HepG2 (cell line): ENCODE results near the gene NOA1. TPM values are rescaled to one million over a fixed set of nuclear protein-coding genes. Genes with fewer than 3 reads are reported as not detected.

Experiments used
- AHDC1 ChIP-seq: sonication (generic); formaldehyde crosslinking; IDR thresholded peaks from 2 replicates; pipeline ENCODE4 v1.5.1; 2020; ENCODE audit warnings: mild to moderate bottlenecking, missing genetic modification reagents, borderline replicate concordance
- HMGXB3 ChIP-seq: sonication (generic); formaldehyde crosslinking; IDR thresholded peaks from 2 replicates; pipeline ENCODE4 v1.4.0; 2020; ENCODE audit warnings: missing genetic modification reagents, borderline replicate concordance
- PBX3 ChIP-seq: sonication (generic); formaldehyde crosslinking; IDR thresholded peaks from 2 replicates; pipeline ENCODE4 v1.8.1; 2023; ENCODE audit warnings: missing genetic modification reagents, inconsistent platforms, borderline replicate concordance
- ZBTB10 ChIP-seq: sonication (generic); formaldehyde crosslinking; IDR thresholded peaks from 2 replicates; pipeline ENCODE4 v1.4.0; 2020; ENCODE audit warnings: missing genetic modification reagents, borderline replicate concordance
- ZFP36L2 ChIP-seq: sonication (generic); formaldehyde crosslinking; IDR thresholded peaks from 2 replicates; pipeline ENCODE4 v1.4.0; 2020; ENCODE audit warnings: missing genetic modification reagents
- ZNF343 ChIP-seq: sonication (generic); formaldehyde crosslinking; IDR thresholded peaks from 2 replicates; pipeline ENCODE4 v1.4.0; 2020; ENCODE audit warnings: mild to moderate bottlenecking, missing genetic modification reagents
- ZNF512 ChIP-seq: sonication (generic); formaldehyde crosslinking; IDR thresholded peaks from 2 replicates; pipeline ENCODE4 v1.4.0; 2020; ENCODE audit warnings: mild to moderate bottlenecking, missing genetic modification reagents
- ZNF574 ChIP-seq: sonication (generic); formaldehyde crosslinking; IDR thresholded peaks from 2 replicates; pipeline ENCODE4 v1.4.0; 2020; ENCODE audit warnings: missing genetic modification reagents
- ZSCAN29 ChIP-seq: sonication (generic); formaldehyde crosslinking; conservative IDR thresholded peaks from 2 replicates; pipeline ENCODE4 v1.4.0; 2020; ENCODE audit warnings: mild to moderate bottlenecking, missing genetic modification reagents
- polyA plus RNA-seq, 8 experiments: library from polyadenylated mRNA; depleted of rRNA in 3 of 8; stranded (reverse) in 7 of 8; unstranded in 1 of 8; fragments of >200 nt; fragmentation: Illumina TruSeq in 4 of 8; extraction: Trizol in 4 of 8; gene quantifications; 2 replicates each; pipeline versions ENCODE4 v1.2.1 to v1.2.3, GENCODE V29; 2011 to 2016; ENCODE audit warnings: low read depth in 4 of 8, missing spikeins in 1 of 8, mixed read lengths in 1 of 8; ENCODE audit not compliant: insufficient read depth in 1 of 8
- total RNA-seq, 5 experiments: library from RNA; depleted of rRNA; stranded (reverse); fragments of >200 nt; fragmentation: Illumina TruSeq; extraction: Trizol; gene quantifications; 2 replicates each; pipeline ENCODE4 v1.2.3, GENCODE V29; 2016; ENCODE audit warnings: low read depth in 1 of 5

The NOA1 gene
- total and polyA plus RNA-seq, 2 of the 13 experiments (the other 11 are each of a cell fraction or from before 2014, with no cell fraction given): 17.3 to 19.0 TPM

- no peak for TF ChIP-seq ZBTB10 (CRISPR knock-in tag)
- no peak for TF ChIP-seq AHDC1 (CRISPR knock-in tag)
- TF ChIP-seq HMGXB3 (CRISPR knock-in tag): no peak
- TF ChIP-seq ZNF512 (CRISPR knock-in tag): no peak
- TF ChIP-seq ZFP36L2: no peak
- no peak for TF ChIP-seq ZSCAN29
- TF ChIP-seq ZNF574 (CRISPR knock-in tag): peak; percentile 47
- TF ChIP-seq PBX3 (CRISPR knock-in tag): no peak
- TF ChIP-seq ZNF343 (CRISPR knock-in tag): no peak
Observed at GRCh38 chr4:56978750-56979303, 1.4 kb upstream of the NOA1 start, which contains the start of gene POLR2B (continued).
